Measurements from ENCODE around the gene HSPA1L. TPM values are rescaled to one million over a fixed set of nuclear protein-coding genes. Genes with fewer than 3 reads are reported as not detected.
"Not testable (repeated sequence)": the region's sequence is repeated elsewhere in the genome, so short reads cannot be mapped to it uniquely, and the experiment has no call there.

HSPA1L gene
- total RNA-seq (2.1 and 3.1 TPM in 2 replicates), polyA plus RNA-seq (0.74 and 0.75 TPM in 2 replicates), polyA minus RNA-seq (ENCODE audit: low replicate concordance) (0.26 TPM in 1 of 2 replicates, not detected in the other)
- 0.98 and 1.1 TPM in 2 replicates for polyA plus RNA-seq (2012)

DNA sequence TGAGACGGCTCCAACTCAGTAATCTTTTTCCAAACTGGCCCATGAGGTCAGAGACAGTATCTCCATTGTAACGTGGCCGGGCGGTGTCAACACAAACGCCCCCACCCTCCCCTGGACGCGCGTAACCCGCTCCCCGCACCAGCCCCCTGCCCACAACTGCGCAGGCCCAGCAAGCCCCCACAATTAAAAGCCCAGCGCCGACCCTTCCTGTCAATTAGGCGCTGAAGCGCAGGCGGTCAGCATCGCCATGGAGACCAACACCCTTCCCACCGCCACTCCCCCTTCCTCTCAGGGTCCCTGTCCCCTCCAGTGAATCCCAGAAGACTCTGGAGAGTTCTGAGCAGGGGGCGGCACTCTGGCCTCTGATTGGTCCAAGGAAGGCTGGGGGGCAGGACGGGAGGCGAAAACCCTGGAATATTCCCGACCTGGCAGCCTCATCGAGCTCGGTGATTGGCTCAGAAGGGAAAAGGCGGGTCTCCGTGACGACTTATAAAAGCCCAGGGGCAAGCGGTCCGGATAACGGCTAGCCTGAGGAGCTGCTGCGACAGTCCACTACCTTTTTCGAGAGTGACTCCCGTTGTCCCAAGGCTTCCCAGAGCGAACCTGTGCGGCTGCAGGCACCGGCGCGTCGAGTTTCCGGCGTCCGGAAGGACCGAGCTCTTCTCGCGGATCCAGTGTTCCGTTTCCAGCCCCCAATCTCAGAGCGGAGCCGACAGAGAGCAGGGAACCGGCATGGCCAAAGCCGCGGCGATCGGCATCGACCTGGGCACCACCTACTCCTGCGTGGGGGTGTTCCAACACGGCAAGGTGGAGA is at the start of gene HSPA1L, which contains the start of gene HSPA1A:
Gene HSPA1L (minus strand): TSS at position 259 of the 814 bp plus-strand sequence. CDS start 3,311 bp downstream, outside the sequence.
Gene HSPA1A (plus strand): TSS at position 519 of the 814 bp plus-strand sequence. CDS start 214 bp downstream, at position 733.
- Histone ChIP-seq H3K79me2 (ENCODE audit: control insufficient read depth, insufficient read depth, low read length) (peaks cover 21% of the 10 kb centered on the region), H3K4me1 (ENCODE audit: control insufficient read depth, extremely low read depth, insufficient read depth, low read length) (peaks cover 2% of the 10 kb centered on the region), H3K27me3 (ENCODE audit: control insufficient read depth, insufficient read depth, low read length) (no peaks in the 10 kb centered on the region), H3K9me3 (ENCODE audit: control insufficient read depth, insufficient read depth, low read depth, low read length) (no peaks in the 10 kb centered on the region), H3K27ac (ENCODE audit: insufficient read depth, low read length) (peak within 1 kb of the TSS; percentile 57), H2AFZ (ENCODE audit: low read length) (no peak within 1 kb of the TSS), H3K4me2 (ENCODE audit: extremely low read depth, insufficient read depth, low read length) (peak within 1 kb of the TSS; percentile 89), H3K36me3 (ENCODE audit: control insufficient read depth, insufficient read depth, low read length) (no peaks in the 10 kb centered on the region), H3K9ac (ENCODE audit: insufficient read depth, low read length) (peak within 1 kb of the TSS; percentile 48), H4K20me1 (ENCODE audit: control insufficient read depth, extremely low read depth, insufficient read depth, low read length) (no peaks in the 10 kb centered on the region), H3K4me3 (replicated peaks in 1 of 4; ENCODE audit: control extremely low read depth in 1 of 4, insufficient read depth in 1 of 4, low read depth in 3 of 4, low read length in 4 of 4) (peak within 1 kb of the TSS; percentile 42 to 82 (median 76))
- peak; percentile 95 for DNase-seq (ENCODE audit: low read depth in 2 of 2)
- TF ChIP-seq, protein P1, sequence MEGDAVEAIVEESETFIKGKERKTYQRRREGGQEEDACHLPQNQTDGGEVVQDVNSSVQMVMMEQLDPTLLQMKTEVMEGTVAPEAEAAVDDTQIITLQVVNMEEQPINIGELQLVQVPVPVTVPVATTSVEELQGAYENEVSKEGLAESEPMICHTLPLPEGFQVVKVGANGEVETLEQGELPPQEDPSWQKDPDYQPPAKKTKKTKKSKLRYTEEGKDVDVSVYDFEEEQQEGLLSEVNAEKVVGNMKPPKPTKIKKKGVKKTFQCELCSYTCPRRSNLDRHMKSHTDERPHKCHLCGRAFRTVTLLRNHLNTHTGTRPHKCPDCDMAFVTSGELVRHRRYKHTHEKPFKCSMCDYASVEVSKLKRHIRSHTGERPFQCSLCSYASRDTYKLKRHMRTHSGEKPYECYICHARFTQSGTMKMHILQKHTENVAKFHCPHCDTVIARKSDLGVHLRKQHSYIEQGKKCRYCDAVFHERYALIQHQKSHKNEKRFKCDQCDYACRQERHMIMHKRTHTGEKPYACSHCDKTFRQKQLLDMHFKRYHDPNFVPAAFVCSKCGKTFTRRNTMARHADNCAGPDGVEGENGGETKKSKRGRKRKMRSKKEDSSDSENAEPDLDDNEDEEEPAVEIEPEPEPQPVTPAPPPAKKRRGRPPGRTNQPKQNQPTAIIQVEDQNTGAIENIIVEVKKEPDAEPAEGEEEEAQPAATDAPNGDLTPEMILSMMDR (conservative IDR thresholded peaks at IDR 0.05 in 1 of 2, IDR thresholded peaks at IDR 0.05 in 1 of 2; ENCODE audit: low read depth in 1 of 2, low read length in 2 of 2) = no peak
- no peak for TF ChIP-seq EZH2 (IDR thresholded peaks at IDR 0.05; ENCODE audit: low read length, missing control alignments)

GRCh38 chr6:31864818-31865204 is 49.7 kb upstream of the HSPA1L start:
- H2AFZ ChIP-seq (ENCODE audit: low read length) = no peak overlapping the region
- peaks cover 3% of the 10 kb centered on the region for H3K36me3 ChIP-seq (ENCODE audit: control insufficient read depth, insufficient read depth, low read length)
- H3K27me3 ChIP-seq (ENCODE audit: control insufficient read depth, insufficient read depth, low read length) = no peaks in the 10 kb centered on the region
- H3K4me1 ChIP-seq (ENCODE audit: control insufficient read depth, extremely low read depth, insufficient read depth, low read length) = peaks cover 4% of the 10 kb centered on the region
- DNase-seq (ENCODE audit: low read depth in 2 of 2) = no peak
- no peak for TF ChIP-seq EZH2 (IDR thresholded peaks at IDR 0.05; ENCODE audit: low read length, missing control alignments)
- TF ChIP-seq, protein P1 (conservative IDR thresholded peaks at IDR 0.05 in 1 of 2, IDR thresholded peaks at IDR 0.05 in 1 of 2; ENCODE audit: low read depth in 1 of 2, low read length in 2 of 2) = no peak
- H3K4me2 ChIP-seq (ENCODE audit: extremely low read depth, insufficient read depth, low read length) = no peak overlapping the region
- H3K9me3 ChIP-seq (ENCODE audit: control insufficient read depth, insufficient read depth, low read depth, low read length) = no peaks in the 10 kb centered on the region
- H3K9ac ChIP-seq (ENCODE audit: insufficient read depth, low read length) = no peak overlapping the region
- no peak overlapping the region for H3K27ac ChIP-seq (ENCODE audit: insufficient read depth, low read length)
- peaks cover 6% of the 10 kb centered on the region for H3K79me2 ChIP-seq (ENCODE audit: control insufficient read depth, insufficient read depth, low read length)
- H4K20me1 ChIP-seq (ENCODE audit: control insufficient read depth, extremely low read depth, insufficient read depth, low read length) = no peaks in the 10 kb centered on the region
- no peak overlapping the region for H3K4me3 ChIP-seq (replicated peaks in 1 of 4; ENCODE audit: control extremely low read depth in 1 of 4, insufficient read depth in 1 of 4, low read depth in 3 of 4, low read length in 4 of 4)

GRCh38 chr6:31864123-31864562 is 49.1 kb upstream of the HSPA1L start:
- not testable (repeated sequence) for H3K9ac ChIP-seq (ENCODE audit: insufficient read depth, low read length); H4K20me1 ChIP-seq (ENCODE audit: control insufficient read depth, extremely low read depth, insufficient read depth, low read length); DNase-seq (ENCODE audit: low read depth in 2 of 2); H3K27ac ChIP-seq (ENCODE audit: insufficient read depth, low read length); H3K27me3 ChIP-seq (ENCODE audit: control insufficient read depth, insufficient read depth, low read length); H3K79me2 ChIP-seq (ENCODE audit: control insufficient read depth, insufficient read depth, low read length); H3K9me3 ChIP-seq (ENCODE audit: control insufficient read depth, insufficient read depth, low read depth, low read length); H2AFZ ChIP-seq (ENCODE audit: low read length); H3K4me1 ChIP-seq (ENCODE audit: control insufficient read depth, extremely low read depth, insufficient read depth, low read length)
- Histone ChIP-seq H3K4me2 (ENCODE audit: extremely low read depth, insufficient read depth, low read length) (peak overlapping the region; percentile 90), H3K36me3 (ENCODE audit: control insufficient read depth, insufficient read depth, low read length) (peaks cover 10% of the 10 kb centered on the region), H3K4me3 (replicated peaks in 1 of 4; ENCODE audit: control extremely low read depth in 1 of 4, insufficient read depth in 1 of 4, low read depth in 3 of 4, low read length in 4 of 4) (peak overlapping the region; percentile 57 to 89 (median 62))
